ENCODE data around the gene TGFBR3.

- TF ChIP-seq EZH2 (IDR thresholded peaks at IDR 0.05; ENCODE audit: low read depth, low read length, severe bottlenecking), result no peak
- TF ChIP-seq YY1 (IDR thresholded peaks at IDR 0.05; ENCODE audit: low read depth, low read length), result no peak
- no peak for TF ChIP-seq EGR1 (IDR thresholded peaks at IDR 0.05; ENCODE audit: borderline replicate concordance, low read depth, low read length)
- TF ChIP-seq CTCF (IDR thresholded peaks at IDR 0.05; ENCODE audit: control extremely low read depth in 1 of 3, insufficient read depth in 1 of 3, low read depth in 1 of 3, low read length in 3 of 3), result no peak
- no peak for TF ChIP-seq RFX5 (IDR thresholded peaks at IDR 0.05; ENCODE audit: borderline replicate concordance, low read depth, low read length)
Observed at GRCh38 chr1:91829293-91830153, 56.4 kb downstream of the TGFBR3 start.

All from H1 (cell line).